B cell (primary cell): Measurements from ENCODE around the gene PSMB10. TPM values are rescaled to one million over a fixed set of nuclear protein-coding genes. Genes with fewer than 3 reads are reported as not detected.

Source experiments
- ATAC-seq: fragments of 200-7000 bp; cut with Tn5 transposase; one replicate; pipeline ENCODE4 v1.10.0; 2021; ENCODE audit warnings: low read depth, mild to moderate bottlenecking, moderate number of reproducible peaks, moderate library complexity
- CTCF ChIA-PET: fragments of 350-600 bp; sonication (Branson Sonifier 250); formaldehyde crosslinking; loops from one replicate; lab custom pipeline; 2021; ENCODE audit warnings: antibody characterized with exemption, inconsistent platforms; lab: Charles Lee
- POLR2A ChIA-PET: fragments of 350-600 bp; sonication (Branson Sonifier 250); formaldehyde crosslinking; loops from one replicate; lab custom pipeline; 2021; ENCODE audit warnings: antibody characterized with exemption; lab: Charles Lee
- DNase-seq: peaks from one replicate; pipeline ENCODE4 v3.0.0; 2013
- H2AFZ ChIP-seq: 2 replicates; pipeline ENCODE4 v1.6.1; 2012; ENCODE audit warnings: mild to moderate bottlenecking, low read depth, low read length; ENCODE audit not compliant: insufficient read depth, poor library complexity, severe bottlenecking
- H3K27ac ChIP-seq, 2 donors: 1 replicate in 1 of 2; 2 replicates in 1 of 2; pipeline ENCODE4 v1.5.1; 2012 to 2013; ENCODE audit warnings: low read length in 2 of 2, mild to moderate bottlenecking in 2 of 2, moderate library complexity in 1 of 2
- H3K27me3 ChIP-seq, 4 experiments: fragments of 200-600 bp in 1 of 4; sonication (generic) in 1 of 4; replicated peaks in 1 of 4; 1 replicate in 2 of 4; 2 replicates in 2 of 4; pipeline versions ENCODE4 v1.6.1 to v1.7.0; 2013 to 2016; ENCODE audit warnings: low read length in 3 of 4, mild to moderate bottlenecking in 2 of 4, mixed read lengths in 1 of 4, moderate library complexity in 1 of 4; ENCODE audit not compliant: insufficient read depth in 4 of 4, control insufficient read depth in 3 of 4; ENCODE audit errors: control extremely low read depth in 1 of 4
- H3K36me3 ChIP-seq, 2 experiments: replicated peaks in 1 of 2; 1 replicate in 1 of 2; 2 replicates in 1 of 2; pipeline versions ENCODE4 v1.6.1 to v1.7.1; 2013; ENCODE audit warnings: low read length in 1 of 2; ENCODE audit not compliant: insufficient read depth in 2 of 2, control insufficient read depth in 1 of 2; ENCODE audit errors: control extremely low read depth in 1 of 2, extremely low read depth in 1 of 2
- H3K4me1 ChIP-seq, 2 donors: fragments of 200-600 bp in 1 of 2; sonication (generic) in 1 of 2; 1 replicate in 1 of 2; 2 replicates in 1 of 2; pipeline versions ENCODE4 v1.5.1 to v1.6.1; 2013 to 2017; ENCODE audit warnings: low read length in 2 of 2; ENCODE audit not compliant: control insufficient read depth in 2 of 2, insufficient read depth in 2 of 2
- H3K4me2 ChIP-seq: replicated peaks from 2 replicates; pipeline ENCODE3; 2012; ENCODE audit warnings: mild to moderate bottlenecking, low read depth, low read length; ENCODE audit not compliant: poor library complexity, severe bottlenecking
- H3K4me3 ChIP-seq, 5 experiments: fragments of 200-600 bp in 1 of 5; sonication (generic) in 1 of 5; 1 replicate in 3 of 5; 2 replicates in 2 of 5; pipeline versions ENCODE4 v1.5.1 to v1.7.0; 2011 to 2016; ENCODE audit warnings: low read length in 4 of 5, mild to moderate bottlenecking in 4 of 5, low read depth in 2 of 5, control low read depth in 1 of 5, moderate library complexity in 1 of 5; ENCODE audit not compliant: insufficient read depth in 1 of 5; ENCODE audit errors: control extremely low read depth in 1 of 5, extremely low read depth in 1 of 5
- H3K79me2 ChIP-seq: fragments of 200-600 bp; sonication (generic); one replicate; pipeline ENCODE4 v1.6.0; 2016; ENCODE audit warnings: low read length; ENCODE audit not compliant: control insufficient read depth, insufficient read depth
- H3K9ac ChIP-seq: fragments of 200-600 bp; sonication (generic); 2 replicates; pipeline ENCODE4 v1.6.1; 2017; ENCODE audit warnings: mild to moderate bottlenecking, low read length, moderate library complexity
- H3K9me3 ChIP-seq, 3 donors: one replicate each; pipeline versions ENCODE4 v1.6.1 to v1.7.1; 2013; ENCODE audit warnings: low read length in 2 of 3; ENCODE audit not compliant: control insufficient read depth in 2 of 3, insufficient read depth in 1 of 3; ENCODE audit errors: control extremely low read depth in 1 of 3
- H4K20me1 ChIP-seq: 2 replicates; pipeline ENCODE4 v1.6.0; 2012; ENCODE audit warnings: mild to moderate bottlenecking, low read length; ENCODE audit not compliant: insufficient read depth, control insufficient read depth, poor library complexity, severe bottlenecking
- H3K27ac Mint-ChIP-seq: one replicate; pipeline ENCODE4 v1.8.0; 2021; ENCODE audit warnings: mixed read lengths
- H3K27me3 Mint-ChIP-seq: one replicate; pipeline ENCODE4 v1.8.0; 2021; ENCODE audit warnings: mixed read lengths
- H3K4me1 Mint-ChIP-seq: one replicate; pipeline ENCODE4 v1.8.0; 2021; ENCODE audit warnings: mixed read lengths
- H3K4me3 Mint-ChIP-seq: one replicate; pipeline ENCODE4 v1.8.0; 2021; ENCODE audit warnings: mixed read lengths
- H3K9me3 Mint-ChIP-seq: one replicate; pipeline ENCODE4 v1.8.0; 2022; ENCODE audit warnings: mixed read lengths; ENCODE audit not compliant: insufficient read depth
- EZH2 ChIP-seq: IDR thresholded peaks from 2 replicates; pipeline ENCODE4 v1.6.1; 2012; ENCODE audit warnings: borderline replicate concordance, low read depth, mild to moderate bottlenecking, moderate library complexity, low read length; ENCODE audit not compliant: insufficient read depth, poor library complexity, severe bottlenecking
- WGBS: methylation state at CpG from one replicate; pipeline ENCODE4 v1.1.5; 2013; ENCODE audit warnings: missing lambda C conversion rate; ENCODE audit not compliant: insufficient coverage; 5-methylcytosine and 5-hydroxymethylcytosine counted together
- intact Hi-C: fragments of 100-400 bp; cut with micrococcal nuclease; formaldehyde crosslinking; loops from one replicate; pipeline ENCODE4 v1.10.0; 2022
- polyA plus RNA-seq: library from polyadenylated mRNA; depleted of rRNA; stranded (reverse); fragments of >200 nt; gene quantifications from 2 replicates; pipeline ENCODE4 v1.2.3, GENCODE V29; 2012
- total RNA-seq, 2 donors: library from RNA; stranded (reverse); fragments of 120-200 nt in 1 of 2; gene quantifications; 1 replicate in 1 of 2; 2 replicates in 1 of 2; pipeline versions ENCODE4 v1.2.3 to v1.2.4, GENCODE V29; 2013 to 2022
- TF ChIP-seq, protein P1 (sequence below): fragments of 200-600 bp; IDR thresholded peaks from one replicate; pipeline ENCODE4 v1.8.0; 2022; ENCODE audit warnings: antibody characterized with exemption, mild to moderate bottlenecking

The PSMB10 gene
- total and polyA plus RNA-seq, 2 donors (not counting 1 experiment from before 2014, with no cell fraction given): 167 to 176 TPM

GRCh38 chr16:67948015-67948414 lies 11.4 kb upstream of the PSMB10 start:
- Histone ChIP-seq H3K27ac (no peak overlapping the region), H3K4me1 (no peaks in the 10 kb centered on the region), H3K9ac (no peak overlapping the region), H4K20me1 (no peaks in the 10 kb centered on the region), H3K9me3 (no peaks in the 10 kb centered on the region), H3K79me2 (peaks cover 19% of the 10 kb centered on the region), H3K4me2 (no peak overlapping the region), H3K4me3 (no peak overlapping the region), H2AFZ (no peak overlapping the region), H3K36me3 (peaks cover 0 to 15% of the 10 kb centered on the region in 2 experiments), H3K27me3 (no peaks in the 10 kb centered on the region)
- Mint-ChIP-seq H3K4me3 (no peak overlapping the region), H3K9me3 (no peaks in the 10 kb centered on the region), H3K4me1 (no peaks in the 10 kb centered on the region), H3K27me3 (no peaks in the 10 kb centered on the region), H3K27ac (no peak overlapping the region)
- ATAC-seq: no peak
- TF ChIP-seq, protein P1, sequence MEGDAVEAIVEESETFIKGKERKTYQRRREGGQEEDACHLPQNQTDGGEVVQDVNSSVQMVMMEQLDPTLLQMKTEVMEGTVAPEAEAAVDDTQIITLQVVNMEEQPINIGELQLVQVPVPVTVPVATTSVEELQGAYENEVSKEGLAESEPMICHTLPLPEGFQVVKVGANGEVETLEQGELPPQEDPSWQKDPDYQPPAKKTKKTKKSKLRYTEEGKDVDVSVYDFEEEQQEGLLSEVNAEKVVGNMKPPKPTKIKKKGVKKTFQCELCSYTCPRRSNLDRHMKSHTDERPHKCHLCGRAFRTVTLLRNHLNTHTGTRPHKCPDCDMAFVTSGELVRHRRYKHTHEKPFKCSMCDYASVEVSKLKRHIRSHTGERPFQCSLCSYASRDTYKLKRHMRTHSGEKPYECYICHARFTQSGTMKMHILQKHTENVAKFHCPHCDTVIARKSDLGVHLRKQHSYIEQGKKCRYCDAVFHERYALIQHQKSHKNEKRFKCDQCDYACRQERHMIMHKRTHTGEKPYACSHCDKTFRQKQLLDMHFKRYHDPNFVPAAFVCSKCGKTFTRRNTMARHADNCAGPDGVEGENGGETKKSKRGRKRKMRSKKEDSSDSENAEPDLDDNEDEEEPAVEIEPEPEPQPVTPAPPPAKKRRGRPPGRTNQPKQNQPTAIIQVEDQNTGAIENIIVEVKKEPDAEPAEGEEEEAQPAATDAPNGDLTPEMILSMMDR: no peak
- no peak for TF ChIP-seq EZH2
- 98% methylated on average over 14 of the region's 15 CpGs for WGBS
- intact Hi-C loops: no loop called here
- DNase-seq: no peak
- ChIA-PET POLR2A (no interaction called here), CTCF (no interaction called here)

- TF ChIP-seq, protein P1: no peak
- TF ChIP-seq EZH2: no peak
- ChIA-PET CTCF (interaction anchor here (0.6 to 1.4 kb wide), 5 partner anchors 10 to 97 kb away, joined by 3 to 5 read pairs (median 3); partner anchors contain the start of gene PSMB10), POLR2A (no interaction called here)
- peaks cover 8% of the 10 kb centered on the region for H4K20me1 ChIP-seq
- no peak overlapping the region for H2AFZ ChIP-seq
- no peaks in the 10 kb centered on the region for H3K27me3 ChIP-seq
- H3K9me3 ChIP-seq: no peaks in the 10 kb centered on the region
- no peak for DNase-seq
- H3K9me3 Mint-ChIP-seq: no peaks in the 10 kb centered on the region
- H3K4me1 Mint-ChIP-seq: peaks cover 2% of the 10 kb centered on the region
- H3K27ac Mint-ChIP-seq: no peak overlapping the region
- H3K4me1 ChIP-seq: peaks cover 0 to 5% of the 10 kb centered on the region in 2 donors
- H3K36me3 ChIP-seq: peaks cover 0 to 15% of the 10 kb centered on the region in 2 experiments
- H3K4me3 Mint-ChIP-seq: no peak overlapping the region
- no peak for ATAC-seq
- no peaks in the 10 kb centered on the region for H3K27me3 Mint-ChIP-seq
- no peak overlapping the region for H3K4me2 ChIP-seq
- H3K4me3 ChIP-seq: no peak overlapping the region
- H3K9ac ChIP-seq: no peak overlapping the region
- peaks cover 27% of the 10 kb centered on the region for H3K79me2 ChIP-seq
- H3K27ac ChIP-seq: no peak overlapping the region
- intact Hi-C loops: no loop called here
- WGBS: 96% methylated on average over 17 of the region's 28 CpGs
Measured at GRCh38 chr16:67946966-67947558, 10.4 kb upstream of the PSMB10 start.
